Activated CD8-positive, alpha-beta memory T cell treated with anti-CD3 and anti-CD28 coated beads for 48 hours (primary cell): ENCODE data around the gene GFM1.

Experiments
- DNase-seq, 3 experiments: peaks; one replicate each; pipeline ENCODE4 v3.0.0-alpha.2; 2020; ENCODE audit warnings: low read depth in 2 of 3, low spot score in 2 of 3

The GFM1 gene

DNA sequence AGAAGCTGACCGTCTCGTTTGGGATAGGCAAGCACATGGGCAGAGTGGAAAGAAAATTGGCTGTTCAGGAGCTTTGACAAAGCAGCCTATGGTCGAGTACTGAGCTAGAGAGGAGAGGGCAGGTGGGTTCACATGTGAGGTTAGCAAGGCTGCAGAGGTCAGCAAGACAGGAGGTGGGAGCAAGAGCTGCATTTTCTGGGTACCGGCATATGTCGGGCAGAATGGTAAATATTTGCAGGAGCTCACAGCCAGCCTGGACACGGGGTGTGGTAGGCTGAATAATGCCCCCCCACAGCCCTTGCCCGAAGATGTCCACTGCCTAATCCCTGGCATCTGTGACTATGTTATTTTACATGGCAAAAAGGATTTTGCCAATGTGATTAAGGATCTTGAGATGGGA is 79.7 kb downstream of the GFM1 start:
- no peak for DNase-seq

DNA sequence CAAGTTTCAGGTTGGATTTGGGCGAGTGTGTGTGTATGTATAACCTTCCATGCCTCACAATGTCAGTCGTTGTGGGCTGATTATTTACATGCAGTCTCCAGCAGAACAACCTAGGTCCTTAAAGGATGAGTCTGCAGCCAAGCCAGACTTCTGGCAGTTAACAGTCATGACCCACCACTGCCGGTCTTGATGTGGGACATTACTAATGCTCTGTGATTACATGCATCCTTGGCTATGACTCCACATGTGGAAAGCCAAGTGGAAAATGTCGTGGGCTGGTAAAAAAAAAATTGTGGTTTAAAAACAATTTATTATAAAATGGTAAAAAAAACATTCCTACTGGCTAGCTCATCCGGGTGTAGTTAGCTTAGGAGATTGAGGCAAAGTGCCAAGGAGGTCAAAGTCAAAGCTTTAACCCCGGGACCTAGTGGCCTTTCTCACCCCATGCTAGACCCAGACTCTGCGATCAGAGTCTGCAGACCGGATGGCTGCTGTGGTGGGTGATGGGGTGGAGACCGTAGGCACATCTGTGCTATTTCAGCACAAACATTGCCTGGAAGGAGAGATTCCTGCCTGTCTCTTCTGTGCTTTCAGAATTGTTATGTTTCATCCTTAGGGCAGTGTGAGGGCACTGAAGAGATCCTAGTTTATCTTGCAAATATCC is 81.2 kb downstream of the GFM1 start:
- no peak for DNase-seq

DNA sequence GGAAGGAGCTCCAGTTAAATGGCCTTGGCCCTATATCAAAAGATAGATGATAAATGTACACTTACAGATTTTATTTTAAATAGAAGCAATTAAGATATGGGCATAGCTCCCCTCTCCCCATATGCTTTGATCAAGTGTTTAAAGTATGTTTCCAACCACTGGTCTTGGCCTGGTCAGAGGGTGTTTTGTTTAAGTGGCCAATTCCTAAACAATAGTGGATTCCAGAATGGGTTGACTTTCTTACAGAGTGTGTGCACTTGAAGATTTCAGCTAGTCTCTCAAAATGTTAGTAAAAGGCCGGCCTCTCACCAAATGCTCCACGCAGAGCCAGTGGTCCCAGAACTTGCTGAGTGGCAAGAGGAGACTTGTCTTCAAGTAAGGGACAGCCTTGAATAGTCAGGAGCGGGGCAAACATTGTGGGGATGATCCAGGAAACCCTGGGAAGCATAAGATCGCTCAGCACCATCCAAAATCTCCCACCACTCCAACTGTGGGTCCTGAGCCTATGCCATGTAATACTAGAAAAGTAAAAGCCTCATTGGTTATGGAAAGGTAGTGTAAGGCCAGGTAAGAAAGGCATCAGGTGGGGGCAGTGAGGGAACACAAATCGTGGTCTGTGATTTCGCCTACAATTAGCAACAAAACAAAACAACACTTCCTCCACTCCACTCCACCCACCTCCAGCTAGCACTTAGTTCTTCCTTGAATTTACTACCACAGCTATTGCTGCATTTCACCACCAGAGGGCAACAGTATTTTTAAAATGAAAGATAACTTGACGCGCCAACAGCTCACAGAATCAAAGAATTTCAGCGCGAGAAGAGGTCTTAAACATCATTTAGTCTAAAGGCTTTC is 83.1 kb downstream of the GFM1 start:
- DNase-seq: no peak

DNA sequence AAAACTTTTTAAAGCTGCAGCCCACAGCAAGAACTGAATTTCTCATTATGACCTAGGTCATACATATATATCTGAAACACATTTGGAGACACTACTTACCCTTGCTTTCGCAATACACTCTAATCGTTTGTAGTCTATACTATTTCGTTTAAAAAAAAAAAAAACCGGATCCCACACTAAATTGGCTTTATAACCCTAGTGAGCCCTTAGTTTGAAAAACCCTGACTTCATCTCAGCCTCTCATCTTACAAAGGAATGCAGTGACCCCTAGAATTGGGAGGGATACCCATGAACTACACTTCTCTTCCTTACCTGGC is 83.7 kb downstream of the GFM1 start:
- no peak for DNase-seq

DNA sequence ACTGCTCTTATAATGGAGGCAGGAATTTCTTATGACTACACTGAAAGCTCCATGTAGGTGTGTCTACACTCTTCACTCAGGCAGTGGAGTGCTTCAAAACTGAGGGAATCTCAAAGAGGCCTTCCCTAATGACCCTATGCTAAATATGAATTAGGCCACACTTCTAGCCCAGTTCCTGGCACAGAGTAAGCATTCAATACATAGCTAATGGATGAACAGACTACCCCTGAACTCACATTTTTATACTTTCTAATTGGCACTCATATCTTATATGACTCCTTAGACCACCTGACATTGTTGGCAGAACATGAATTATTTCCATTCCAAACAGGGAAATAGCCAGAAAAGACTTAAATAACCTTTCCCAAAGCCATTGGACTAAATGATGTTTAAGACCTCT is 84.5 kb downstream of the GFM1 start:
- DNase-seq: no peak

DNA sequence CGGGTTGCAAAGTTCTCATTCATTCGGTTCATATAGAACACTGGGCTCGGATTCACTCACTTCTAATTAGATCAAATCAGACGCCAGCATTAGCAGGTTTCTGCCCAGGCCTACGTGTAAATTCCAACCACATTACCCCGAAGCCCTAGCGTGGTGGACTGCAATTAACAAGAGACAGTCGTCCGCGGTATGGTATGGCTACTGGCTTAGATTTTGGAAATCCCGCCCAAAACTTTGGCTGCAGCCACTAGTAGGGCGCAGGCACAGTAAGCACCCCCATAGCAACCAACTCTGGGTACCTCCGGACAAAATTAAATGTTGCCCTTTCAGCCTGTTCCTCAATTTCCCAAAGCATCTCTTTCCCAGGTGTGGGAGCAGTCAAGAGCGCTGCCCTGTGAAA is 87.2 kb downstream of the GFM1 start:
- DNase-seq: no peak

DNA sequence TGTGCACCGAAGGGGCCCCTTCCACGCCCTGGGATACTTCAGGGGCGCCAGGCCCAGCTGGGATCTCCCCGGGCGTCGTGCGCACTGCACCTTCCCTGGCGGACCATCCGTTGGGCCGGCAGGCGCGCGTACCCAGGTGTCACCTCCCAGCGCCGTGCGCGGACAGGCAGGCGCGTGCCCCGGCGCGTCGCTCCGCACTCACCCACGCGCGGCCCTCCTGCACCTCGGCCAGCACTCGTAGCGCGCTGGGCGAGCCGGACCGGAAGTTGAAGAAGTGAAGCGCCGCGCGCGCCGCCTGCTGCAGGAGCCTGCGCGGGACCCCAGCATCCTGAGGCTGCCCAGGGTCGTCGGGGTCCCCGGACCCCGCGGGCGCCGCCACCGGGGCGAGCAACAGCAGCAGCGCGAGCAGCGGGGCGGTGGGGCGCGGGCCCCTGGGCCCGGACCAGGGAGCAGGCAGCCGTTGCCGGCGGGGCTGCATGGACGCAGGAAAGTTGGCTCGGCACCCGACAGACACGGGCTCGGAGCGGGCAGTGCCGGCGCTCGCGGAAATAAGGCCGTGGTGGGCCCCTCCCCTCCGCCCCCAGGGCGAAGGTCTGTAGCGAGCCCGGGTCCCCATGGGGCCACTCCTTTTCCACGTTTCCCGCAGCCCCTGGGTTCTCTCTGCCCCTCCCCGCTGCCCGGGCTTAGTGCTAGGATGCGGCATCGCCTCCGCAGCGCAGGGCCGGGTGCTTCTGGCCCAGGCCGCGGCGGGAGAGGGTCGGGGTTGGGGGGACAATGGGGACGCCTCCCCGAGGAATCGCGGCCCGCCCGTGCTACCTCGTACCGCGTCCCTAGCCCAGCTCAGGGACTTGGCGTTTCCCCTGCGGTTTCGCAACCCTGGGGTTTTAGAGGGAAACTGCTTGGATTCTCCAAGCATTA is 87.9 kb downstream of the GFM1 start, which contains the start of gene RARRES1:
Gene RARRES1 (minus strand): TSS at position 520 of the 918 bp plus-strand sequence. CDS start 42 bp downstream, at position 478.
- DNase-seq: no peak

DNA sequence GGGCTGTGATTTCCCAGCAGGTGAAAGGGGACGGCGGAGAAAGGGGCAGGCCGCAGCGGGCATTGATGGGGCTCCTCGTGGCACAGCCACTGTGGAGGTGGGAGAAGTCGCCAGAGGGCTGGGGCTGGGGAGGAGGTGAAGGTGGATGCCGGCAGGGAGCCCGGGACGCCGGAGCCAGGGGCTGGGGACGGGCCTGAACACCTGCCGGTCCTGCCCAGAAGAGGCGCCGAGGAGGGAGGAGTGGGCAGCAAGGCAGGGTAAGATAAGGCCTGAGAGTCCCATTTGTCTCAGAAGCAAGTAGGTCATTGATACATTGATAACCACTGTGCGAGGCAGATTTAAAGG is 88.5 kb downstream of the GFM1 start:
- no peak for DNase-seq

DNA sequence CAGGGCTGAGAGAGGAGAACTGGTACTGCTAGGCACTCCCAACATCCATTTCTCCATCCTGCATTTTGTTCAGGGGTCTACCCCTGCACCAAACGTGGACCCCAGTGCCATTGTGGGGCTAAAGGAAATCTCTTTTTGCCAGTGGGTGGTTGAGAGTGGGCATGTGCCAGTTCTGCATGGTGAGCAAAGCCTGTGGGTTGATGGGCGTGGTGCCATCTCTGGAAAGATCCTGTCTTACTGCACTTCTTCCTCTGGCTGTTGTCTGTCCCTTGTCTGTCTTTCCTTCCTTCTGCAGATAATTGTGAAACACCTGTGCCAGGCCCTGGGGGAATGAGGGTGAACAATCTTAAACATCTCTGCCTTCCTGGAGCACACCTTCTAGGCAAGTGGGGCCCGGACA is 89.3 kb downstream of the GFM1 start:
- DNase-seq: no peak

DNA sequence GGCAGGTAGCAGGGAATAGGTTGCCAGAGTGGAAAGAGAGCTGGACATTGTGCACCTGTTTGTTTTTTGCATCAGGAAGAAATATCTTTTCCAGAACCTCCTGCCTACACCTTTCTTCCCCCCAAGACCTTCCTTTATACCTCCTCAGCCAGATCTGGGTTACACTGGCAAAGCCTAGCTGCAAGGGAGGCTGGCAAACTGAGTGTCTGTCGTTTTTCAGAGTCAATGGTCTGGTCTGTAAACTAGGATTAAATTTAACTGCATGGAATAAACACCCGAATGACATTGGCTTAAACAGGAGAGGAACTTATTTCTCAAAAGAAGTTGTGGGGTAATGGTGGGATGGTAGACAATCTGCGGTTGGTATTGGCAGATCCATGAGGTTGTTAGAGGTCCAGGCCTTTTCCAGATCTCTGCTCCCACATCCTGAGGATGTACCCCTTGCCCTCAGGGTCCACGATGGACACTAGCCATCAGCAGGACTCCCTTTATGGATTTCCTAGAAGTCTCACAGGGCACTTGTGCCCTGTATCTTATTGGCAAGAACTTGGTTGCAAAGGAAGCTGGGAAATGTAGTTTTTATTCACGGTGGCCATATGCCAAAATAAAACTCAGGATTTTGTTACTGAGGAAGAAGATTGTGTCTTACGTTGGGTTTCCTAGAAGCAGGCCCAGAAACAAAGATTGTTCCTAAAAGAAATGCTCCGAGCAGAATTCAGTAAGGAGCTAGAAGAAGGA is 91.1 kb downstream of the GFM1 start:
- DNase-seq: no peak

DNA sequence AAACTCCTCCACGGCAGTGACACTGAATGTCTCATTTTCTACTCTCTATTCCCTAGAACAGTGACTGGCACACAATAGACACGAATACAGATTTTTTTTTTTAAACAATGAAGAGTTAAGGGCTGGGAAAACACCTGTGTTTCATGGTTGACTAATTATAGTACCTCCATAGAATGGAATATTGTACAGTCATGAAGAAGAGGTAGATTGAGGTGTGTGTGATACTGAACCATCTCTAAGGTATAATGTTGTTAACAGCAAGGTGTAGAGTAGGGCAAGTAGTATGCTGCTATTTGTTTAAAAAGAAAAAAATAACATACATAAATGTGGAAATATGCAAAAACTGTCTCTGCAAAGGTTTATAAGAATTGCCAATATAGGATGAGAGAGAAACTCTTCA is 93.1 kb downstream of the GFM1 start:
- DNase-seq: no peak

DNA sequence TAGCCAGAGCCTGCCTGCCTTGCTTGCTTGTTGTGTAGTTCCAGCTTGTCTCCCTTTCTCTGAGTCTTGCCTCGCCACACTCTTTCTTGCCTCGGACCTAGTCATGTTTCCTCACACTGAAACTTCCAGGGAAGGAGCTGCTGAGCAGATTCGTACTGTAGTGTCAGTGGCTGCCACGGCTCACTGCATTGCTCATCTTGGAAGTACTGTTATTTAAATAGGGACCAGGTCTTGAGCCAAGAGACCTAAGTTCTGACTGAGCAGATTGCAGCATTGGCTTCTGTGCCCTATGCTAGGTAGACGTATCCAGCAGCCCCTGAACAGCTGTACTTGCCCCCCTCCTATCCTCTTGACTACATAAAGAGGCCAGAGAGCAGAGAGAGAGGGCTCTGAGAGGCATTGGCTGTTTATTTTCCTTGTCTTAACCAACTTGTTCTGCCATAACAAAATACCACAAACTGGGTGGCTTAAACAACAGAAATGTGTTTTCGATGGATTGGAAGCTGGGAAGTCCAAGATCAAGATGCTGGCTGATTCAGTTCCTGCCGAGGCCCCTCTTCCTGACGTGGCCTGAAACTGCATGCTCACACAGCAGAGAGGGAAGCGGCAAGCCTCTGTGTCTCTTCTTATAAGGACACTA is 93.8 kb downstream of the GFM1 start:
- no peak for DNase-seq

DNA sequence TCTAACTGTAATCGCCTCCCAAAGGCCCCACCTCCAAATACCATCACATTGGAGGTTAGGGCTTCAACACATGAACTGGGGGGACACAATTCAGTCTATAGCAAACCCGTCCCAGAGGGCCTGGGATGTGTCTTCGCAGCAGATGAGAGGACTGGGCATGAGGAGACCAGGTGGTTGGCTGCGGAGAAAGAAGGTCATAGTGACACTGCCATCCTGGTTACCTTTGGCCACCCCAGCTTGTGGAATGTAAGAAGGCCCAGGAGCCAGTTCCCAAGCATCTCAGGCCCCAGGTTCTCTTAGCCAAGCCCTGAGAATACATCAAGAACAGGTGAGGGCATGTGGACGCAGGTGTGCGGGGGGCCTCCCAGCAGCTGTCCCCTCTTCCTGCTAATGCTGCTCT is 94.3 kb downstream of the GFM1 start:
- no peak for DNase-seq

DNA sequence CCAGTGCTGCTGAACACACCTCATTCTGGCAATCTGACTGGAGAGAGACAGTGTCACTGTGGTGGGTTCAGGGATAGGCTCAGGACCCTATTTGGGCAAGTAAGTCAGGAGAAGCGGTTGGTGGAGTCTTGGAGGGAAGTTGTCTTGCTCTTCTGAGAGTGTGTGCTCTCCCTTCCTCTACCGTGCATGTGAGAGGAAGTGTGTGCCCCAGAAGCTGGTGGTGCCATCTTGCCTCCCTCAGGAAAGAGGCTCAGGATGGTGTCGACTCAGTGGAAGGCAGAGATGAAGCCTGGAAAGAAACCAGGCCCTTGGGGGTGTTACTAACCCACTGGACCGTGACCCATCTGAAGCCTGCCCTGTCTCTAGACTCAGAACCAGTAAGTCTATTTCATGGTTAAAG is 94.8 kb downstream of the GFM1 start:
- DNase-seq: no peak

DNA sequence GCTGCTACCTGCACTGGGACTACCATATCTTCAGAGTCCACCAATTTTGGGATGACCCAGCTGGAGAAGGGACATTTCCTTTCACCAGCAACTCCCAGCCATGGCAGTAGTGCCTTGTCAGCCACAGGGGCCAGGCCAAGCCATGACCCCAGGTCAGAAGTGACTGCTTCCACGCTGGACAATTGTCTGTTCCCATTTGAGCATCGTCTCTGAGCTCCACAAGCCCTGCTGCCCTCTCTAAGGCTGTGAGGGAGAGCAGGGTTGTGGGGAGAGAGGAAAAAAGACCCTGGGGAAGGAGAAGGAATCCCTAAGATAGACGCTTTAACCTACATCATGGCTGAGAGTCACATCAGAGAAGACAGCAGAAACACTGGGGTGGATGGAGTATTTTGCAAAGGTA is 95.3 kb downstream of the GFM1 start:
- no peak for DNase-seq
